ENCODE data around the gene CCDC30.
"Not testable (repeated sequence)": the region's sequence is repeated elsewhere in the genome, so short reads cannot be mapped to it uniquely, and the experiment has no call there.

The CCDC30 gene

GRCh38 chr1:42658877-42659337, 195.8 kb downstream of the CCDC30 start:
- FAIRE-seq = no peak

- FAIRE-seq = no peak
These were observed 197.9 kb downstream of the CCDC30 start for GRCh38 chr1:42660907-42661500.

- no peak for FAIRE-seq
These were observed 206.8 kb downstream of the CCDC30 start for GRCh38 chr1:42669936-42670335.

- no peak for FAIRE-seq
These were observed 207.3 kb downstream of the CCDC30 start for GRCh38 chr1:42670425-42670824.

GRCh38 chr1:42674214-42674613, 211.1 kb downstream of the CCDC30 start:
- no peak for FAIRE-seq

- no peak for FAIRE-seq
These were observed 211.6 kb downstream of the CCDC30 start for GRCh38 chr1:42674682-42675081.

- no peak for FAIRE-seq
These were observed 212.4 kb downstream of the CCDC30 start for GRCh38 chr1:42675467-42675866.

- no peak for FAIRE-seq
These were observed 213.5 kb downstream of the CCDC30 start for GRCh38 chr1:42676534-42677087.

GRCh38 chr1:42679364-42679983, 216.4 kb downstream of the CCDC30 start:
- FAIRE-seq = no peak

- no peak for FAIRE-seq
These were observed 217.0 kb downstream of the CCDC30 start for GRCh38 chr1:42680055-42680454.

- no peak for FAIRE-seq
These were observed 218.0 kb downstream of the CCDC30 start for GRCh38 chr1:42680921-42681683.

GRCh38 chr1:42681741-42682483, 218.8 kb downstream of the CCDC30 start, which contains the start of gene YBX1:
Gene YBX1 (plus strand): TSS chr1:42682418. CDS start chr1:42682566, 148 bp downstream.
- FAIRE-seq = peak; percentile 96

GRCh38 chr1:42682484-42682738, 219.3 kb downstream of the CCDC30 start:
- FAIRE-seq = not testable (repeated sequence)

- no peak for FAIRE-seq
These were observed 219.8 kb downstream of the CCDC30 start for GRCh38 chr1:42682739-42683531.

- no peak for FAIRE-seq
These were observed 221.1 kb downstream of the CCDC30 start for GRCh38 chr1:42684139-42684538.

GRCh38 chr1:42686418-42686817, 223.3 kb downstream of the CCDC30 start:
- no peak for FAIRE-seq

GRCh38 chr1:42689912-42690311, 226.8 kb downstream of the CCDC30 start:
- FAIRE-seq = no peak

- FAIRE-seq = no peak
These were observed 227.5 kb downstream of the CCDC30 start for GRCh38 chr1:42690477-42691156.

- no peak for FAIRE-seq
These were observed 228.0 kb downstream of the CCDC30 start for GRCh38 chr1:42691157-42691498.

- FAIRE-seq = peak; percentile 53
These were observed 229.4 kb downstream of the CCDC30 start for GRCh38 chr1:42692461-42692860.

GRCh38 chr1:42692911-42693310, 229.8 kb downstream of the CCDC30 start:
- FAIRE-seq = no peak

All from islet of Langerhans (tissue), 1 donor.